PC-3 (cell line): Measurements from ENCODE around the gene CCKAR.

Source experiments
- EZH2 ChIP-seq: fragments of 300-600 bp; sonication (generic); IDR thresholded peaks from one replicate; pipeline ENCODE4 v1.6.1; 2017; ENCODE audit warnings: antibody characterized with exemption, mild to moderate bottlenecking, low read length; ENCODE audit not compliant: unreplicated experiment
- TF ChIP-seq, protein P1 (sequence below): fragments of 300-600 bp; sonication (generic); conservative IDR thresholded peaks from 2 replicates; pipeline ENCODE4 v1.5.1; 2017; ENCODE audit warnings: antibody characterized with exemption, low read depth, mild to moderate bottlenecking, low read length

- TF ChIP-seq, protein P1, sequence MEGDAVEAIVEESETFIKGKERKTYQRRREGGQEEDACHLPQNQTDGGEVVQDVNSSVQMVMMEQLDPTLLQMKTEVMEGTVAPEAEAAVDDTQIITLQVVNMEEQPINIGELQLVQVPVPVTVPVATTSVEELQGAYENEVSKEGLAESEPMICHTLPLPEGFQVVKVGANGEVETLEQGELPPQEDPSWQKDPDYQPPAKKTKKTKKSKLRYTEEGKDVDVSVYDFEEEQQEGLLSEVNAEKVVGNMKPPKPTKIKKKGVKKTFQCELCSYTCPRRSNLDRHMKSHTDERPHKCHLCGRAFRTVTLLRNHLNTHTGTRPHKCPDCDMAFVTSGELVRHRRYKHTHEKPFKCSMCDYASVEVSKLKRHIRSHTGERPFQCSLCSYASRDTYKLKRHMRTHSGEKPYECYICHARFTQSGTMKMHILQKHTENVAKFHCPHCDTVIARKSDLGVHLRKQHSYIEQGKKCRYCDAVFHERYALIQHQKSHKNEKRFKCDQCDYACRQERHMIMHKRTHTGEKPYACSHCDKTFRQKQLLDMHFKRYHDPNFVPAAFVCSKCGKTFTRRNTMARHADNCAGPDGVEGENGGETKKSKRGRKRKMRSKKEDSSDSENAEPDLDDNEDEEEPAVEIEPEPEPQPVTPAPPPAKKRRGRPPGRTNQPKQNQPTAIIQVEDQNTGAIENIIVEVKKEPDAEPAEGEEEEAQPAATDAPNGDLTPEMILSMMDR, result no peak
- no peak for TF ChIP-seq EZH2
These were observed 13.7 kb downstream of the CCKAR start for GRCh38 chr4:26476545-26476944.
